Transverse colon (tissue), 4 donors: ENCODE results near the gene TADA2A. TPM values are rescaled to one million over a fixed set of nuclear protein-coding genes. Genes with fewer than 3 reads are reported as not detected.
"Not testable (repeated sequence)": the region's sequence is repeated elsewhere in the genome, so short reads cannot be mapped to it uniquely, and the experiment has no call there.

ENCODE experiments used
- DNase-seq: peaks from one replicate; pipeline ENCODE4 v3.0.0-alpha.2; 2019
- H3K27ac ChIP-seq, 4 donors: fragments of 200-600 bp; sonication (generic); 2 replicates each; pipeline ENCODE4 v1.5.1; 2016 to 2018; ENCODE audit warnings: inconsistent platforms in 4 of 4
- H3K27me3 ChIP-seq: fragments of 200-600 bp; sonication (generic); 2 replicates; pipeline ENCODE4 v1.5.1; 2017; ENCODE audit warnings: inconsistent platforms
- H3K36me3 ChIP-seq, 4 donors: fragments of 200-600 bp; sonication (generic); 2 replicates each; pipeline ENCODE4 v1.5.1; 2017 to 2019; ENCODE audit warnings: inconsistent platforms in 4 of 4
- H3K4me1 ChIP-seq, 4 donors: fragments of 200-600 bp; sonication (generic); 2 replicates each; pipeline ENCODE4 v1.5.1; 2017 to 2020; ENCODE audit warnings: inconsistent platforms in 4 of 4
- H3K4me3 ChIP-seq, 4 donors: fragments of 200-600 bp; sonication (generic); 1 replicate in 1 of 4; 2 replicates in 3 of 4; pipeline versions ENCODE4 v1.5.1 to v1.6.1; 2017 to 2019; ENCODE audit warnings: inconsistent platforms in 4 of 4
- H3K9me3 ChIP-seq, 2 donors: fragments of 200-600 bp; sonication (generic); 2 replicates each; pipeline ENCODE4 v1.5.1; 2017 to 2019; ENCODE audit warnings: inconsistent platforms in 2 of 2
- CTCF ChIP-seq, 5 experiments: fragments of 200-600 bp in 3 of 5; fragments of 450-650 bp in 2 of 5; sonication (generic) in 3 of 5; IDR thresholded peaks; 1 replicate in 2 of 5; 2 replicates in 3 of 5; pipeline ENCODE4 v1.5.1; 2016 to 2017; ENCODE audit warnings: antibody characterized with exemption in 5 of 5, inconsistent platforms in 3 of 5, mild to moderate bottlenecking in 2 of 5, moderate library complexity in 1 of 5
- EP300 ChIP-seq: sonication (generic); formaldehyde crosslinking; IDR thresholded peaks from one replicate; pipeline ENCODE4 v1.6.1; 2017; ENCODE audit warnings: antibody characterized with exemption, low read depth
- POLR2A ChIP-seq: fragments of 450-650 bp; IDR thresholded peaks from one replicate; pipeline ENCODE4 v1.6.1; 2016; ENCODE audit warnings: antibody characterized with exemption, mild to moderate bottlenecking, moderate library complexity
- POLR2AphosphoS5 ChIP-seq, 3 donors: sonication (generic); formaldehyde crosslinking; IDR thresholded peaks; one replicate each; pipeline ENCODE4 v1.6.1; 2016; ENCODE audit warnings: antibody characterized with exemption in 3 of 3
- WGBS, 2 donors: methylation state at CpG; one replicate each; pipeline ENCODE4 v1.1.5; 2018; ENCODE audit warnings: low coverage in 1 of 2; 5-methylcytosine and 5-hydroxymethylcytosine counted together
- in situ Hi-C, 4 donors: fragments of 200-750 bp; cut with MboI; loops; one replicate each; pipeline versions ENCODE4 v1.15.0 to v1.15.1; 2017; ENCODE audit warnings: low sequenced_read_pairs in 3 of 4, low pct_ligation_motif_present in 1 of 4, low pct_unique_long_range_greater_than_20kb in 1 of 4
- intact Hi-C: fragments of 100-400 bp; cut with DNase I; formaldehyde crosslinking; loops from one replicate; pipeline ENCODE4 v1.15.1; 2023; ENCODE audit warnings: low total_unique reads
- total RNA-seq, 4 donors: library from RNA; depleted of rRNA; stranded (reverse); fragments of >200 nt; gene quantifications; one replicate each; pipeline ENCODE4 v1.1.0, GENCODE V29; 2016

Gene TADA2A
- total RNA-seq, 4 donors from 2014 or later = 8.3 to 26.6 (median 12.4) TPM

GRCh38 chr17:37392024-37392590 lies 14.6 kb upstream of the TADA2A start:
- no peak for TF ChIP-seq EP300
- no peak for TF ChIP-seq POLR2AphosphoS5 (IDR thresholded peaks at IDR 0.05)
- no peak for TF ChIP-seq CTCF (IDR thresholded peaks at IDR 0.05)
- no peak for TF ChIP-seq POLR2A
- H3K27ac ChIP-seq = no peak overlapping the region
- no peaks in the 10 kb centered on the region for H3K27me3 ChIP-seq
- intact Hi-C loops = no loop called here
- H3K36me3 ChIP-seq = no peaks in the 10 kb centered on the region
- in situ Hi-C loops = loop anchor here in 2 of 4 donors (25.0 kb wide), 1 partner anchor 780 kb away; the partner anchor contains the start of gene MRM1 (in 2 of the 2)
- DNase-seq = no peak
- H3K9me3 ChIP-seq = no peaks in the 10 kb centered on the region
- H3K4me1 ChIP-seq = peaks cover 0 to 25% (median 2%) of the 10 kb centered on the region in 4 donors
- WGBS, 2 donors = 77 to 82% methylated on average over 3 of the region's 3 CpGs
- H3K4me3 ChIP-seq = no peak overlapping the region

- Histone ChIP-seq H3K27ac (no peak overlapping the region), H3K27me3 (no peaks in the 10 kb centered on the region), H3K36me3 (no peaks in the 10 kb centered on the region), H3K9me3 (no peaks in the 10 kb centered on the region), H3K4me3 (no peak overlapping the region), H3K4me1 (peaks cover 0 to 32% (median 5%) of the 10 kb centered on the region in 4 donors)
- in situ Hi-C loops = loop anchor here in 2 of 4 donors (25.0 kb wide), 1 partner anchor 781 kb away; the partner anchor contains the start of gene MRM1 (in 2 of the 2)
- no peak for DNase-seq
- TF ChIP-seq POLR2A (no peak), CTCF (IDR thresholded peaks at IDR 0.05) (no peak), EP300 (no peak), POLR2AphosphoS5 (IDR thresholded peaks at IDR 0.05) (no peak)
- intact Hi-C loops = no loop called here
- WGBS, 2 donors = 97 to 100% methylated on average over 1 to 7 of the region's 7 CpGs
These were observed 13.3 kb upstream of the TADA2A start for GRCh38 chr17:37393352-37393751.

GRCh38 chr17:37399265-37399803 lies 7.4 kb upstream of the TADA2A start:
- H3K36me3 ChIP-seq = no peaks in the 10 kb centered on the region
- H3K27me3 ChIP-seq = no peaks in the 10 kb centered on the region
- H3K4me3 ChIP-seq = no peak overlapping the region
- intact Hi-C loops = no loop called here
- H3K27ac ChIP-seq = no peak overlapping the region
- no peak for TF ChIP-seq EP300
- no peaks in the 10 kb centered on the region for H3K9me3 ChIP-seq
- in situ Hi-C loops = loop anchor here in 2 of 4 donors (25.0 kb wide), 1 partner anchor 787 kb away; the partner anchor contains the start of gene MRM1 (in 2 of the 2)
- WGBS, 2 donors = 78 to 83% methylated on average over 3 to 5 of the region's 5 CpGs
- DNase-seq = no peak
- peaks cover 0 to 7% (median 3%) of the 10 kb centered on the region in 4 donors for H3K4me1 ChIP-seq

GRCh38 chr17:37400505-37400904 lies 6.2 kb upstream of the TADA2A start:
- H3K36me3 ChIP-seq = no peaks in the 10 kb centered on the region
- H3K27me3 ChIP-seq = no peaks in the 10 kb centered on the region
- TF ChIP-seq POLR2AphosphoS5 (IDR thresholded peaks at IDR 0.05) = no peak
- no peak for TF ChIP-seq EP300
- no peak for TF ChIP-seq CTCF (IDR thresholded peaks at IDR 0.05)
- TF ChIP-seq POLR2A = no peak
- no peak overlapping the region for H3K4me3 ChIP-seq
- in situ Hi-C loops (no loop called here), intact Hi-C loops (loop anchor here (10.0 kb wide), 1 partner anchor 46 kb away; no protein-coding TSS in a partner anchor)
- H3K27ac ChIP-seq = no peak overlapping the region
- H3K4me1 ChIP-seq = peaks cover 0 to 16% (median 11%) of the 10 kb centered on the region in 4 donors
- no peaks in the 10 kb centered on the region for H3K9me3 ChIP-seq
- DNase-seq = no peak

GRCh38 chr17:37405522-37405921 lies 1.2 kb upstream of the TADA2A start:
- intact Hi-C loops = loop anchor here (10.0 kb wide), 1 partner anchor 51 kb away; no protein-coding TSS in a partner anchor
- H3K36me3 ChIP-seq, in situ Hi-C loops, H3K27me3 ChIP-seq, H3K9me3 ChIP-seq: not testable (repeated sequence)
- H3K27ac ChIP-seq = peak overlapping the region in 3 of 4 donors; percentile 91 to 97 (median 92)
- peak overlapping the region in 2 of 4 donors; percentile 62 to 92 for H3K4me3 ChIP-seq
- peaks cover 4 to 25% (median 16%) of the 10 kb centered on the region in 4 donors for H3K4me1 ChIP-seq
- WGBS, 2 donors = 37 to 41% methylated on average over 12 to 14 of the region's 14 CpGs
- peak; percentile 13 for DNase-seq
